Neural cell (in vitro differentiated cells): ENCODE results near the gene OGDH. TPM values are rescaled to one million over a fixed set of nuclear protein-coding genes. Genes with fewer than 3 reads are reported as not detected.

Source experiments
- H2AFZ ChIP-seq: fragments of 200-600, 300-800 bp; sonication (generic), shearing (Covaris generic); 2 replicates; pipeline ENCODE4 v1.6.0; 2014; ENCODE audit warnings: low read depth, mild to moderate bottlenecking, antibody characterized with exemption, low read length, moderate library complexity
- H3F3A ChIP-seq: fragments of 200-600 bp; shearing (Covaris generic); 2 replicates; pipeline ENCODE4 v1.6.1; 2016; ENCODE audit warnings: mild to moderate bottlenecking, moderate library complexity, mixed read lengths, antibody characterized with exemption, low read length; ENCODE audit not compliant: insufficient read depth, poor library complexity, severe bottlenecking
- H3K27ac ChIP-seq: fragments of 200-600, 300-800 bp; sonication (generic), shearing (Covaris generic); 2 replicates; pipeline ENCODE4 v1.5.1; 2014; ENCODE audit warnings: mild to moderate bottlenecking, low read length, moderate library complexity
- H3K27me3 ChIP-seq: fragments of 300-800, 200-600 bp; sonication (generic), shearing (Covaris generic); 2 replicates; pipeline ENCODE4 v1.6.0; 2014; ENCODE audit warnings: mild to moderate bottlenecking, low read depth, low read length, moderate library complexity; ENCODE audit not compliant: insufficient read depth
- H3K36me3 ChIP-seq: fragments of 300-800, 200-600 bp; sonication (generic), shearing (Covaris generic); 2 replicates; pipeline ENCODE4 v1.5.1; 2014; ENCODE audit warnings: mild to moderate bottlenecking, antibody characterized with exemption, low read length, moderate library complexity; ENCODE audit not compliant: insufficient read depth
- H3K4me2 ChIP-seq: fragments of 300-800, 200-600 bp; sonication (generic), shearing (Covaris generic); 2 replicates; pipeline ENCODE4 v1.6.0; 2014; ENCODE audit warnings: mild to moderate bottlenecking, low read length
- H3K4me3 ChIP-seq: fragments of 300-800, 200-600 bp; sonication (generic), shearing (Covaris generic); 2 replicates; pipeline ENCODE4 v1.5.1; 2014; ENCODE audit warnings: mild to moderate bottlenecking, low read length, moderate library complexity
- H3K79me2 ChIP-seq: fragments of 200-600 bp; shearing (Covaris generic); replicated peaks from 2 replicates; pipeline ENCODE4 v1.6.0; 2014; ENCODE audit warnings: mild to moderate bottlenecking, low read length, moderate library complexity; ENCODE audit not compliant: insufficient read depth
- H3K9ac ChIP-seq: fragments of 300-800, 200-600 bp; sonication (generic), shearing (Covaris generic); 2 replicates; pipeline ENCODE4 v1.6.1; 2016; ENCODE audit warnings: mild to moderate bottlenecking, low read length, mixed read lengths
- H3K9me2 ChIP-seq: fragments of 200-600 bp; shearing (Covaris generic); 2 replicates; pipeline ENCODE4 v1.6.1; 2016; ENCODE audit warnings: mild to moderate bottlenecking, low read length, mixed read lengths; ENCODE audit not compliant: insufficient read depth
- H3K9me3 ChIP-seq: fragments of 200-600, 300-800 bp; sonication (generic), shearing (Covaris generic); 2 replicates; pipeline ENCODE4 v1.6.1; 2016; ENCODE audit warnings: mild to moderate bottlenecking, mixed run types, low read length, moderate library complexity, mixed read lengths
- H4K20me1 ChIP-seq: fragments of 200-600 bp; shearing (Covaris generic); 2 replicates; pipeline ENCODE4 v1.6.1; 2016; ENCODE audit warnings: mild to moderate bottlenecking, mixed run types; ENCODE audit not compliant: insufficient read depth
- EP300 ChIP-seq: fragments of 450-650 bp; conservative IDR thresholded peaks from 2 replicates; pipeline ENCODE4 v1.6.1; 2014; ENCODE audit warnings: antibody characterized with exemption, mild to moderate bottlenecking, moderate library complexity; ENCODE audit not compliant: poor library complexity, severe bottlenecking
- EZH2 ChIP-seq: fragments of 200-600, 300-800 bp; shearing (Covaris generic), sonication (generic); IDR thresholded peaks from 2 replicates; pipeline ENCODE4 v1.6.1; 2014; ENCODE audit warnings: antibody characterized with exemption, low read length, borderline replicate concordance, mild to moderate bottlenecking; ENCODE audit not compliant: insufficient read depth, poor library complexity, severe bottlenecking
- MXI1 ChIP-seq: fragments of 450-650 bp; conservative IDR thresholded peaks from 2 replicates; pipeline ENCODE4 v1.6.1; 2014; ENCODE audit warnings: antibody characterized with exemption, mild to moderate bottlenecking; ENCODE audit not compliant: poor library complexity, severe bottlenecking
- POLR2AphosphoS5 ChIP-seq: IDR thresholded peaks from 2 replicates; pipeline ENCODE4 v1.6.1; 2012
- RAD21 ChIP-seq: fragments of 450-650 bp; conservative IDR thresholded peaks from 2 replicates; pipeline ENCODE4 v1.6.1; 2014; ENCODE audit warnings: antibody characterized with exemption, mild to moderate bottlenecking, moderate library complexity
- SMC3 ChIP-seq: fragments of 450-650 bp; conservative IDR thresholded peaks from 2 replicates; pipeline ENCODE4 v1.6.1; 2014; ENCODE audit warnings: antibody characterized with exemption, mild to moderate bottlenecking, moderate library complexity; ENCODE audit not compliant: poor library complexity
- TAF1 ChIP-seq: IDR thresholded peaks from 2 replicates; pipeline ENCODE4 v1.6.1; 2012; ENCODE audit warnings: low read depth
- polyA plus RNA-seq: library from polyadenylated mRNA; depleted of rRNA; stranded (reverse); fragments of >200 nt; gene quantifications from 2 replicates; pipeline ENCODE4 v1.2.3, GENCODE V29; 2014
- TF ChIP-seq, protein P1 (sequence below): fragments of 450-650 bp; IDR thresholded peaks from 2 replicates; pipeline ENCODE4 v1.5.1; 2014; ENCODE audit warnings: antibody characterized with exemption, mild to moderate bottlenecking, moderate library complexity; ENCODE audit not compliant: poor library complexity, severe bottlenecking
- TF ChIP-seq, protein P2 (sequence below): IDR thresholded peaks from 2 replicates; pipeline ENCODE4 v1.6.1; 2012; ENCODE audit warnings: borderline replicate concordance

Gene OGDH
- polyA plus RNA-seq, 1 donor from 2014 or later: 16.9 TPM

DNA sequence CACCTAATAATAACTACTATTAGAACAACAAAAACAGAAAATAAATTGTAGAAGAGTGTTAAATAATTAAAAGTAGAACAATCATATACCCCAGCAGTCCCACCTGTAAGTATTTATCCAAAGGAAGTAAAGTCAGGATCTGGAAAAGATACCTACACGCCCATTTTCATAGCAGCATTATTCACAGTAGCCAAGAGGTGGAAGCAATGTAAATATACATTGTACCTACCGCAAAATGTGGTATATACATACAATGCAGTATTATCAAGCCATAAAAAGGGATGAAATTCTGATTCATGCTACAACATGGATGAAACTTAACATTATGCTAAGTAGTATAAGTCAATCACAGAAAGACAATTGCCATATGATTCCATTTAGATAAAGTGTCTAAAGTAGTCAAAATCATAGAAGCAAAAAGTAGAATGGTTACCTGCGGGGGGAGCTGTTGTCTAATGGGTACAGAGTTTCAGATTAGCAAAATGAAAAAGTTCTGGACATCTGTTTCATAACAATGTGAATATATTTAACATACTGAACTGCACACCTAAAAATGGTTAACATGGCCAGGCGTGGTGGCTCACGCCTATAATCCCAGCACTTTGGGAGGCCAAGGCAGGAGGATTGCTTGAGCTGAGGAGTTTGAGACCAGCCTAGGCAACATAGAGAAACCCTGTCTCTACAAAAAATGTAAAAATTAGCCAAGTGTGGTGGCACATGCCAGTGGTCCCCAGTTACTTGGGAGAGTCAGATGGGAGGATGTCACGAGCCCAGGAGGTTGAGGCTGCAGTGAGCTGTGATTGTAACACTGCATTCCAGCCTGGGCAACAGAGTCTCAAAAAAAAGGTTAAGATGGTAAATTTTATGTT lies 18.4 kb upstream of the OGDH start:
- no peaks in the 10 kb centered on the region for H3F3A ChIP-seq
- no peak overlapping the region for H3K4me3 ChIP-seq
- H3K9me3 ChIP-seq: no peaks in the 10 kb centered on the region
- H3K9ac ChIP-seq: no peak overlapping the region
- H4K20me1 ChIP-seq: no peaks in the 10 kb centered on the region
- TF ChIP-seq, protein P1, sequence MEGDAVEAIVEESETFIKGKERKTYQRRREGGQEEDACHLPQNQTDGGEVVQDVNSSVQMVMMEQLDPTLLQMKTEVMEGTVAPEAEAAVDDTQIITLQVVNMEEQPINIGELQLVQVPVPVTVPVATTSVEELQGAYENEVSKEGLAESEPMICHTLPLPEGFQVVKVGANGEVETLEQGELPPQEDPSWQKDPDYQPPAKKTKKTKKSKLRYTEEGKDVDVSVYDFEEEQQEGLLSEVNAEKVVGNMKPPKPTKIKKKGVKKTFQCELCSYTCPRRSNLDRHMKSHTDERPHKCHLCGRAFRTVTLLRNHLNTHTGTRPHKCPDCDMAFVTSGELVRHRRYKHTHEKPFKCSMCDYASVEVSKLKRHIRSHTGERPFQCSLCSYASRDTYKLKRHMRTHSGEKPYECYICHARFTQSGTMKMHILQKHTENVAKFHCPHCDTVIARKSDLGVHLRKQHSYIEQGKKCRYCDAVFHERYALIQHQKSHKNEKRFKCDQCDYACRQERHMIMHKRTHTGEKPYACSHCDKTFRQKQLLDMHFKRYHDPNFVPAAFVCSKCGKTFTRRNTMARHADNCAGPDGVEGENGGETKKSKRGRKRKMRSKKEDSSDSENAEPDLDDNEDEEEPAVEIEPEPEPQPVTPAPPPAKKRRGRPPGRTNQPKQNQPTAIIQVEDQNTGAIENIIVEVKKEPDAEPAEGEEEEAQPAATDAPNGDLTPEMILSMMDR: peak; percentile 67
- TF ChIP-seq SMC3: peak; percentile 72
- peak; percentile 72 for TF ChIP-seq RAD21
- TF ChIP-seq TAF1: no peak
- TF ChIP-seq, protein P2, sequence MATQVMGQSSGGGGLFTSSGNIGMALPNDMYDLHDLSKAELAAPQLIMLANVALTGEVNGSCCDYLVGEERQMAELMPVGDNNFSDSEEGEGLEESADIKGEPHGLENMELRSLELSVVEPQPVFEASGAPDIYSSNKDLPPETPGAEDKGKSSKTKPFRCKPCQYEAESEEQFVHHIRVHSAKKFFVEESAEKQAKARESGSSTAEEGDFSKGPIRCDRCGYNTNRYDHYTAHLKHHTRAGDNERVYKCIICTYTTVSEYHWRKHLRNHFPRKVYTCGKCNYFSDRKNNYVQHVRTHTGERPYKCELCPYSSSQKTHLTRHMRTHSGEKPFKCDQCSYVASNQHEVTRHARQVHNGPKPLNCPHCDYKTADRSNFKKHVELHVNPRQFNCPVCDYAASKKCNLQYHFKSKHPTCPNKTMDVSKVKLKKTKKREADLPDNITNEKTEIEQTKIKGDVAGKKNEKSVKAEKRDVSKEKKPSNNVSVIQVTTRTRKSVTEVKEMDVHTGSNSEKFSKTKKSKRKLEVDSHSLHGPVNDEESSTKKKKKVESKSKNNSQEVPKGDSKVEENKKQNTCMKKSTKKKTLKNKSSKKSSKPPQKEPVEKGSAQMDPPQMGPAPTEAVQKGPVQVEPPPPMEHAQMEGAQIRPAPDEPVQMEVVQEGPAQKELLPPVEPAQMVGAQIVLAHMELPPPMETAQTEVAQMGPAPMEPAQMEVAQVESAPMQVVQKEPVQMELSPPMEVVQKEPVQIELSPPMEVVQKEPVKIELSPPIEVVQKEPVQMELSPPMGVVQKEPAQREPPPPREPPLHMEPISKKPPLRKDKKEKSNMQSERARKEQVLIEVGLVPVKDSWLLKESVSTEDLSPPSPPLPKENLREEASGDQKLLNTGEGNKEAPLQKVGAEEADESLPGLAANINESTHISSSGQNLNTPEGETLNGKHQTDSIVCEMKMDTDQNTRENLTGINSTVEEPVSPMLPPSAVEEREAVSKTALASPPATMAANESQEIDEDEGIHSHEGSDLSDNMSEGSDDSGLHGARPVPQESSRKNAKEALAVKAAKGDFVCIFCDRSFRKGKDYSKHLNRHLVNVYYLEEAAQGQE: no peak
- H3K79me2 ChIP-seq: no peaks in the 10 kb centered on the region
- no peak overlapping the region for H2AFZ ChIP-seq
- H3K36me3 ChIP-seq: no peaks in the 10 kb centered on the region
- no peak overlapping the region for H3K4me2 ChIP-seq
- no peak overlapping the region for H3K27ac ChIP-seq
- no peaks in the 10 kb centered on the region for H3K9me2 ChIP-seq
- H3K27me3 ChIP-seq: no peaks in the 10 kb centered on the region

DNA sequence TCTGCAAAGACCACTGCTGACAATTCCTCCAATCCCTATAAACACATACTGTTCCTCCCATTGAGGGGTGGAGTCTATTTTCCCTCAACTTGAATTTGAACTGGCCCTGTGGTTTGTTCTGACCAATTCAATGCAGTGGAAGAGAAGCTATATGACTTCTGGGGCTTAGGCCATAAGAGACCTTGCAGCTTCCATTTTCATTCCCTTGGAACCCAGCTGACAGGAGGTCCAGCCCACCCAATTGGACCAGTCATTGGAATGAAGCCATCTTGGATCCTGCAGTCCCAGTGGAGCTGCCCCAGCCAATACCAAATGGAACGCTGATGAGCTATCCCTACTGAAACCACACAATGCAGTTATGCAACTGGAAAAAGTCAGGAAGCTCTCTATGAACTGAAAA lies 15.5 kb upstream of the OGDH start:
- no peak overlapping the region for H3K9ac ChIP-seq
- no peaks in the 10 kb centered on the region for H3K9me2 ChIP-seq
- no peaks in the 10 kb centered on the region for H3F3A ChIP-seq
- no peaks in the 10 kb centered on the region for H3K36me3 ChIP-seq
- H3K4me3 ChIP-seq: no peak overlapping the region
- no peaks in the 10 kb centered on the region for H4K20me1 ChIP-seq
- TF ChIP-seq, protein P2: no peak
- TF ChIP-seq RAD21: no peak
- no peak for TF ChIP-seq MXI1
- no peak for TF ChIP-seq TAF1
- no peak for TF ChIP-seq EP300
- TF ChIP-seq EZH2: no peak
- TF ChIP-seq, protein P1: no peak
- TF ChIP-seq SMC3: no peak
- no peak for TF ChIP-seq POLR2AphosphoS5
- H3K4me2 ChIP-seq: no peak overlapping the region
- no peaks in the 10 kb centered on the region for H3K9me3 ChIP-seq
- no peaks in the 10 kb centered on the region for H3K79me2 ChIP-seq
- no peak overlapping the region for H3K27ac ChIP-seq
- no peak overlapping the region for H2AFZ ChIP-seq
- no peaks in the 10 kb centered on the region for H3K27me3 ChIP-seq
